OCI-LY1 (cell line): ENCODE results near the gene KCNG4.

Experiments
- H2AFZ ChIP-seq: fragments of 200-600 bp; sonication (generic), shearing (Covaris generic); 2 replicates; pipeline ENCODE4 v1.6.0; 2014; ENCODE audit warnings: antibody characterized with exemption, mild to moderate bottlenecking, low read length
- H3F3A ChIP-seq: fragments of 200-600 bp; sonication (generic), shearing (Covaris generic); 2 replicates; pipeline ENCODE4 v1.6.0; 2014; ENCODE audit warnings: mild to moderate bottlenecking, antibody characterized with exemption, low read length, moderate library complexity; ENCODE audit not compliant: insufficient read depth
- H3K27ac ChIP-seq: fragments of 200-600 bp; sonication (generic); 2 replicates; pipeline ENCODE4 v1.5.1; 2014; ENCODE audit warnings: low read length, mixed run types, mild to moderate bottlenecking, low read depth; ENCODE audit not compliant: poor library complexity, severe bottlenecking
- H3K27me3 ChIP-seq: fragments of 200-600 bp; sonication (generic); 2 replicates; pipeline ENCODE4 v1.6.0; 2014; ENCODE audit warnings: antibody characterized with exemption, mild to moderate bottlenecking, low read length, moderate library complexity; ENCODE audit not compliant: insufficient read depth
- H3K36me3 ChIP-seq: fragments of 200-600 bp; sonication (generic); 2 replicates; pipeline ENCODE4 v1.6.1; 2014; ENCODE audit warnings: mild to moderate bottlenecking, antibody characterized with exemption, low read length, moderate library complexity, mixed read lengths; ENCODE audit not compliant: insufficient read depth
- H3K4me1 ChIP-seq: fragments of 200-600 bp; sonication (generic); 2 replicates; pipeline ENCODE4 v1.5.1; 2014; ENCODE audit warnings: mild to moderate bottlenecking, low read length, moderate library complexity; ENCODE audit not compliant: insufficient read depth, severe bottlenecking
- H3K4me2 ChIP-seq: fragments of 200-600 bp; sonication (generic), shearing (Covaris generic); 2 replicates; pipeline ENCODE4 v1.6.1; 2014; ENCODE audit warnings: low read length
- H3K4me3 ChIP-seq: fragments of 200-600 bp; sonication (generic); 2 replicates; pipeline ENCODE4 v1.5.1; 2014; ENCODE audit warnings: low read length, low read depth, mild to moderate bottlenecking, mixed read lengths; ENCODE audit not compliant: poor library complexity, severe bottlenecking
- H3K79me2 ChIP-seq: fragments of 200-600 bp; shearing (Covaris generic); 2 replicates; pipeline ENCODE4 v1.6.1; 2016; ENCODE audit warnings: mixed run types, low read length, mixed read lengths; ENCODE audit not compliant: insufficient read depth
- H3K9ac ChIP-seq: fragments of 200-600 bp; sonication (generic), shearing (Covaris generic); 2 replicates; pipeline ENCODE4 v1.6.1; 2014; ENCODE audit warnings: mild to moderate bottlenecking, low read length, mixed read lengths
- H3K9me2 ChIP-seq: fragments of 200-600 bp; sonication (generic), shearing (Covaris generic); 2 replicates; pipeline ENCODE4 v1.6.1; 2014; ENCODE audit warnings: low read depth, mild to moderate bottlenecking, low read length, mixed read lengths
- H3K9me3 ChIP-seq: fragments of 200-600 bp; shearing (Covaris generic); 2 replicates; pipeline ENCODE4 v1.6.1; 2014; ENCODE audit warnings: low read length, mixed read lengths
- H4K20me1 ChIP-seq: fragments of 200-600 bp; sonication (generic), shearing (Covaris generic); 2 replicates; pipeline ENCODE4 v1.6.0; 2016; ENCODE audit warnings: mild to moderate bottlenecking, low read length; ENCODE audit not compliant: insufficient read depth
- CTCF ChIP-seq: fragments of 200-600 bp; sonication (generic), shearing (Covaris generic); IDR thresholded peaks from 2 replicates; pipeline ENCODE4 v1.5.1; 2017; ENCODE audit warnings: mild to moderate bottlenecking, antibody characterized with exemption, low read length, moderate library complexity, mixed read lengths
- EZH2 ChIP-seq: fragments of 200-600 bp; sonication (generic), shearing (Covaris generic); IDR thresholded peaks from 2 replicates; pipeline ENCODE4 v1.8.0; 2017; ENCODE audit warnings: borderline replicate concordance, mixed run types, mild to moderate bottlenecking, antibody characterized with exemption, low read length, moderate library complexity, mixed read lengths

Gene KCNG4

GRCh38 chr16:84233748-84234147 is 6.1 kb downstream of the KCNG4 start:
- Histone ChIP-seq H3F3A (no peaks in the 10 kb centered on the region), H3K27ac (no peak overlapping the region)

GRCh38 chr16:84232969-84233368 is 6.8 kb downstream of the KCNG4 start:
- Histone ChIP-seq H3K4me2 (no peak overlapping the region), H3F3A (no peaks in the 10 kb centered on the region), H3K36me3 (no peaks in the 10 kb centered on the region), H3K4me1 (no peaks in the 10 kb centered on the region), H3K9me2 (no peaks in the 10 kb centered on the region), H3K27ac (no peak overlapping the region), H3K9ac (no peak overlapping the region), H4K20me1 (no peaks in the 10 kb centered on the region), H3K4me3 (no peak overlapping the region), H3K9me3 (no peaks in the 10 kb centered on the region), H3K79me2 (no peaks in the 10 kb centered on the region), H3K27me3 (no peaks in the 10 kb centered on the region; the same call in 1 of the 2 replicates), H2AFZ (no peak overlapping the region)
- TF ChIP-seq CTCF (no peak), EZH2 (no peak)

More at GRCh38 chr16:84233748-84234147, 6.1 kb downstream of the KCNG4 start:
- H4K20me1 ChIP-seq: no peaks in the 10 kb centered on the region
- H3K36me3 ChIP-seq: no peaks in the 10 kb centered on the region
- H3K4me2 ChIP-seq: no peak overlapping the region
- H3K27me3 ChIP-seq: no peaks in the 10 kb centered on the region; the same call in 1 of the 2 replicates
- H3K4me3 ChIP-seq: no peak overlapping the region
- H3K9ac ChIP-seq: no peak overlapping the region
- no peak overlapping the region for H2AFZ ChIP-seq
- no peaks in the 10 kb centered on the region for H3K9me3 ChIP-seq
- TF ChIP-seq CTCF: no peak
- no peaks in the 10 kb centered on the region for H3K9me2 ChIP-seq
- no peaks in the 10 kb centered on the region for H3K79me2 ChIP-seq
- no peaks in the 10 kb centered on the region for H3K4me1 ChIP-seq

GRCh38 chr16:84232060-84232459 is 7.8 kb downstream of the KCNG4 start:
- no peaks in the 10 kb centered on the region for H3F3A ChIP-seq
- TF ChIP-seq CTCF: no peak
- no peak for TF ChIP-seq EZH2
- H3K79me2 ChIP-seq: no peaks in the 10 kb centered on the region
- H3K36me3 ChIP-seq: no peaks in the 10 kb centered on the region
- H3K9me3 ChIP-seq: no peaks in the 10 kb centered on the region
- no peak overlapping the region for H3K9ac ChIP-seq
- no peak overlapping the region for H3K4me3 ChIP-seq
- H3K27ac ChIP-seq: no peak overlapping the region
- H4K20me1 ChIP-seq: no peaks in the 10 kb centered on the region
- no peak overlapping the region for H2AFZ ChIP-seq
- no peak overlapping the region for H3K4me2 ChIP-seq
- no peaks in the 10 kb centered on the region for H3K9me2 ChIP-seq
- H3K27me3 ChIP-seq: no peaks in the 10 kb centered on the region; the same call in 1 of the 2 replicates
- H3K4me1 ChIP-seq: no peaks in the 10 kb centered on the region
